OCI-LY7 (cell line): ENCODE data around the gene ZC3H7B. TPM values are rescaled to one million over a fixed set of nuclear protein-coding genes. Genes with fewer than 3 reads are reported as not detected.

Experiments
- BruUV-seq: library from RNA; stranded (reverse); fragments of 400-500 nt; replicated peaks from 2 replicates; lab custom pipeline; 2021; lab: Mats Ljungman, UMichigan
- CTCF ChIA-PET: fragments of 300-600 bp; sonication (Branson Sonifier 250); formaldehyde crosslinking; loops from one replicate; lab custom pipeline; 2022; ENCODE audit warnings: antibody characterized with exemption; ENCODE audit not compliant: unreplicated experiment; lab: Charles Lee
- POLR2A ChIA-PET: fragments of 300-600 bp; sonication (Branson Sonifier 250); formaldehyde crosslinking; loops from one replicate; lab custom pipeline; 2022; ENCODE audit warnings: antibody characterized with exemption; lab: Charles Lee
- DNase-seq: peaks from one replicate; pipeline ENCODE4 v3.0.0-alpha.2; 2015; ENCODE audit warnings: low spot score
- H2AFZ ChIP-seq: fragments of 200-600 bp; sonication (generic), shearing (Covaris generic); 2 replicates; pipeline ENCODE4 v1.6.1; 2014; ENCODE audit warnings: mild to moderate bottlenecking, antibody characterized with exemption, low read length, moderate library complexity
- H3K27ac ChIP-seq: fragments of 200-600 bp; sonication (generic); 2 replicates; pipeline ENCODE4 v1.5.1; 2014; ENCODE audit warnings: mixed run types, low read depth, mild to moderate bottlenecking, moderate library complexity, low read length, inconsistent platforms; ENCODE audit not compliant: poor library complexity, severe bottlenecking
- H3K36me3 ChIP-seq: fragments of 200-600 bp; sonication (generic); 2 replicates; pipeline ENCODE4 v1.6.1; 2014; ENCODE audit warnings: mild to moderate bottlenecking, antibody characterized with exemption, low read length, moderate library complexity, mixed read lengths; ENCODE audit not compliant: insufficient read depth
- H3K4me1 ChIP-seq: fragments of 200-600 bp; sonication (generic); 2 replicates; pipeline ENCODE4 v1.5.1; 2014; ENCODE audit warnings: mild to moderate bottlenecking, low read length; ENCODE audit not compliant: insufficient read depth, poor library complexity, severe bottlenecking
- H3K4me2 ChIP-seq: fragments of 200-600 bp; sonication (generic); 2 replicates; pipeline ENCODE4 v1.6.1; 2014; ENCODE audit warnings: mild to moderate bottlenecking, low read length
- H3K4me3 ChIP-seq: fragments of 200-600 bp; sonication (generic); 2 replicates; pipeline ENCODE4 v1.5.1; 2014; ENCODE audit warnings: mild to moderate bottlenecking, low read depth, low read length; ENCODE audit not compliant: poor library complexity, severe bottlenecking
- H3K79me2 ChIP-seq: fragments of 200-600 bp; sonication (generic); 2 replicates; pipeline ENCODE4 v1.6.1; 2016; ENCODE audit warnings: low read depth, mild to moderate bottlenecking, low read length, moderate library complexity, mixed read lengths; ENCODE audit not compliant: insufficient read depth
- H3K9me2 ChIP-seq: fragments of 200-600 bp; sonication (generic); 2 replicates; pipeline ENCODE4 v1.6.1; 2016; ENCODE audit warnings: mild to moderate bottlenecking, low read length, mixed read lengths; ENCODE audit not compliant: insufficient read depth
- H3K9me3 ChIP-seq: fragments of 200-600 bp; sonication (generic); 2 replicates; pipeline ENCODE4 v1.6.1; 2014; ENCODE audit warnings: mild to moderate bottlenecking, mixed run types, low read length, mixed read lengths
- H4K20me1 ChIP-seq: fragments of 200-600 bp; sonication (generic); 2 replicates; pipeline ENCODE4 v1.6.1; 2014; ENCODE audit warnings: mild to moderate bottlenecking, antibody characterized with exemption, low read length, moderate library complexity, mixed read lengths; ENCODE audit not compliant: insufficient read depth
- EZH2phosphoT487 ChIP-seq: fragments of 200-600 bp; sonication (generic); IDR thresholded peaks from 2 replicates; pipeline ENCODE4 v1.6.1; 2018; ENCODE audit warnings: low read depth, borderline replicate concordance, mild to moderate bottlenecking, mixed run types, antibody characterized with exemption, low read length, moderate library complexity, mixed read lengths
- intact Hi-C: fragments of 100-400 bp; cut with micrococcal nuclease; formaldehyde crosslinking; loops from one replicate; pipeline ENCODE4 v1.10.0; 2022; ENCODE audit not compliant: unreplicated experiment
- total RNA-seq, 2 experiments: library from RNA; depleted of rRNA in 1 of 2; stranded (reverse); fragments of >200 nt in 1 of 2; shearing (Covaris generic) in 1 of 2; gene quantifications; 2 replicates each; pipeline ENCODE4 v1.2.3, GENCODE V29; 2014 to 2022
- TF ChIP-seq, protein P1 (sequence below): fragments of 200-600 bp; sonication (generic); conservative IDR thresholded peaks from 2 replicates; pipeline ENCODE4 v1.5.1; 2014; ENCODE audit warnings: mild to moderate bottlenecking, antibody characterized with exemption, low read length, moderate library complexity, mixed read lengths

The ZC3H7B gene
- total RNA-seq, 2 experiments from 2014 or later, result 46.7 to 56.3 TPM

DNA sequence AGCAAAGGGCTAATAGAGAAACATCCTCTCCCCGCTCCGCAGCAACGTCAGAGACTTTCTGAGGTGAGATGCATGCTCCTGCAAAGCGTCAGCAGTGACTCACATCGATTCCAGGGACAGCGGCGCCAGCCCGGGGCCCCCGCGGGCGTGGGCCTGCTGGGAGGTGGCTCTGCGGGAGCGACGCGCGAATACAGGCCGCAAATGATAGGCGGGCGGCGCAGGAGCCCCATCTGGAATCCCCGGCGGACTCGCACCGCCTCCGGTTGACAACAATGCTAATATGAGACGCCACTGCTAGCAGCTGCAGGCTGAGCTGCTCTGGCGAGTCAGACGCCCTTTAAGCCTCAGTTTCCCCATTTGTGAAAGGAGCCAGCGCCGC lies 15.9 kb upstream of the ZC3H7B start:
- no TSS peak for BruUV-seq
- peak overlapping the region; percentile 57; the same call in 1 of the 2 replicates for H2AFZ ChIP-seq
- DNase-seq, result peak; percentile 58
- H3K9me3 ChIP-seq, result no peaks in the 10 kb centered on the region
- peak overlapping the region; percentile 92 for H3K4me2 ChIP-seq
- peak overlapping the region; percentile 95 for H3K4me3 ChIP-seq
- H3K79me2 ChIP-seq, result peaks cover 50% of the 10 kb centered on the region
- CTCF ChIA-PET, result no interaction called here
- peaks cover 27% of the 10 kb centered on the region for H3K4me1 ChIP-seq
- H4K20me1 ChIP-seq, result peaks cover 5% of the 10 kb centered on the region; the same call in 1 of the 2 replicates
- intact Hi-C loops, result loop anchor here (5.0 kb wide), 1 partner anchor 162 kb away; the partner anchor contains the start of gene TOB2
- peak overlapping the region; percentile 70 for H3K27ac ChIP-seq
- peaks cover 46% of the 10 kb centered on the region for H3K36me3 ChIP-seq
- POLR2A ChIA-PET, result interaction anchor here (1.5 to 1.7 kb wide), 2 partner anchors 16 to 48 kb away, joined by 3 to 7 read pairs; partner anchors contain the start of gene ZC3H7B
- H3K9me2 ChIP-seq, result no peaks in the 10 kb centered on the region
- no peak for TF ChIP-seq EZH2phosphoT487
- TF ChIP-seq, protein P1, sequence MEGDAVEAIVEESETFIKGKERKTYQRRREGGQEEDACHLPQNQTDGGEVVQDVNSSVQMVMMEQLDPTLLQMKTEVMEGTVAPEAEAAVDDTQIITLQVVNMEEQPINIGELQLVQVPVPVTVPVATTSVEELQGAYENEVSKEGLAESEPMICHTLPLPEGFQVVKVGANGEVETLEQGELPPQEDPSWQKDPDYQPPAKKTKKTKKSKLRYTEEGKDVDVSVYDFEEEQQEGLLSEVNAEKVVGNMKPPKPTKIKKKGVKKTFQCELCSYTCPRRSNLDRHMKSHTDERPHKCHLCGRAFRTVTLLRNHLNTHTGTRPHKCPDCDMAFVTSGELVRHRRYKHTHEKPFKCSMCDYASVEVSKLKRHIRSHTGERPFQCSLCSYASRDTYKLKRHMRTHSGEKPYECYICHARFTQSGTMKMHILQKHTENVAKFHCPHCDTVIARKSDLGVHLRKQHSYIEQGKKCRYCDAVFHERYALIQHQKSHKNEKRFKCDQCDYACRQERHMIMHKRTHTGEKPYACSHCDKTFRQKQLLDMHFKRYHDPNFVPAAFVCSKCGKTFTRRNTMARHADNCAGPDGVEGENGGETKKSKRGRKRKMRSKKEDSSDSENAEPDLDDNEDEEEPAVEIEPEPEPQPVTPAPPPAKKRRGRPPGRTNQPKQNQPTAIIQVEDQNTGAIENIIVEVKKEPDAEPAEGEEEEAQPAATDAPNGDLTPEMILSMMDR, result no peak

DNA sequence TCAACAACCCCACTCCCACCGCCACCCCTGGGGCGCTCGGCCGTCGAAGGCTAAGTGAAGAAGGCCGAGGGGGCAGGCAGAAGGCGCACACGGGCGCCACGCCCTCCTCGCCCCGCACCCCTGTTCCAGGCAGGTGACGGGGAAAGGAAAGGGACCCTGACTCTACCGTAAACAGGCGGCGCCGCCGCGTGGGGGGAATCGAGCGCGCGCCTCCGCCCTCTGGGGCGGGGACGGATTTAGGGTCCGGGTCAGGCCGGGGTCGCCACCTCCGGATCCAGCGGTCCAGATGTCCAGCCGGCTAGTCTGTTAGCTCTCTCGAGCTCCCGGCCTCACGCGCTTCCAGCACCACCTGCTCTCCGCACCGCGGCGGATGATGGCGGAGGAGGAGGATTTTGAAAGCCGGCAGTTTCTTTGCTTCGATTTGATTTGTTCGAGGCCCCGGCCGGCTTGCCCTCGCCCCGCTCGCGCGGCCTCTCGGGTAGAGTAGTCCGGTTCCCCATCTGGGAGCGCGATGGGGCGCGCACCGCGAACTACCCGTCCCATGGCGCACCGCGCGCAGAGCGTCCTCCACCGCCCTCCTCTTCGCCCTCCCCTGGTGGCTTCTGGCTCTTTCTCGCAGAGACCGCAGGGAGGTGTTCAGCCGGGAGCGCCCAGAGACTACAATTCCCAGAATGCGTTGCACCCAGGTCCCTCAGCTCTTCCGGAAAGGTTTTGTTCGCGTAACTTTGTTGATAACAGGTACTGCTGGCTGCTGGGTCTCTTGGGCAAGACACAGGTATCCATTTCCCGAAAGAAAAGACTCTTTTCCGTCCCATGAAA lies 15.3 kb upstream of the ZC3H7B start, which contains the start of gene RANGAP1:
RANGAP1 (minus strand) TSS at position 368 of the 819 bp plus-strand sequence. CDS start 5,143 bp downstream, outside the sequence.
- no peak for TF ChIP-seq EZH2phosphoT487
- TF ChIP-seq, protein P1, result no peak
- intact Hi-C loops, result loop anchor here (5.0 kb wide), 1 partner anchor 161 kb away; the partner anchor contains the start of gene TOB2
- BruUV-seq, result TSS peak; percentile 61

More for the DNA sequence above, 15.3 kb upstream of the ZC3H7B start, which contains the start of gene RANGAP1:
- no peaks in the 10 kb centered on the region for H3K9me3 ChIP-seq
- H3K4me1 ChIP-seq, result peaks cover 27% of the 10 kb centered on the region
- peak; percentile 99 for DNase-seq
- peak within 1 kb of the TSS; percentile 95 for H3K4me3 ChIP-seq
- ChIA-PET POLR2A (interaction anchor here (1.5 to 1.7 kb wide), 2 partner anchors 15 to 48 kb away, joined by 3 to 7 read pairs; partner anchors contain the start of gene ZC3H7B), CTCF (interaction anchor here (0.6 kb wide), 1 partner anchor 258 kb away, joined by 5 read pairs; the partner anchor contains the start of gene POLR3H)
- peak within 1 kb of the TSS; percentile 92 for H3K4me2 ChIP-seq
- peaks cover 40% of the 10 kb centered on the region for H3K36me3 ChIP-seq
- peaks cover 5% of the 10 kb centered on the region; the same call in 1 of the 2 replicates for H4K20me1 ChIP-seq
- H3K79me2 ChIP-seq, result peaks cover 48% of the 10 kb centered on the region
- H2AFZ ChIP-seq, result peak within 1 kb of the TSS; percentile 85
- peak within 1 kb of the TSS; percentile 89 for H3K27ac ChIP-seq
- H3K9me2 ChIP-seq, result no peaks in the 10 kb centered on the region
